GM12865 (cell line): ENCODE data around the gene IGSF8.

ENCODE experiments used
- DNase-seq: peaks from one replicate; pipeline ENCODE4 v3.0.0; 2010; ENCODE audit warnings: low read depth
- H3K4me3 ChIP-seq: 2 replicates; pipeline ENCODE4 v1.5.1; 2011; ENCODE audit warnings: mild to moderate bottlenecking, low read depth, low read length, control low read depth
- TF ChIP-seq, protein P1 (sequence below): IDR thresholded peaks from 2 replicates; pipeline ENCODE4 v1.5.1; 2011; ENCODE audit warnings: low read length, control low read depth, low read depth, inconsistent platforms; ENCODE audit not compliant: insufficient read depth; ENCODE audit errors: missing control alignments

Gene IGSF8

DNA sequence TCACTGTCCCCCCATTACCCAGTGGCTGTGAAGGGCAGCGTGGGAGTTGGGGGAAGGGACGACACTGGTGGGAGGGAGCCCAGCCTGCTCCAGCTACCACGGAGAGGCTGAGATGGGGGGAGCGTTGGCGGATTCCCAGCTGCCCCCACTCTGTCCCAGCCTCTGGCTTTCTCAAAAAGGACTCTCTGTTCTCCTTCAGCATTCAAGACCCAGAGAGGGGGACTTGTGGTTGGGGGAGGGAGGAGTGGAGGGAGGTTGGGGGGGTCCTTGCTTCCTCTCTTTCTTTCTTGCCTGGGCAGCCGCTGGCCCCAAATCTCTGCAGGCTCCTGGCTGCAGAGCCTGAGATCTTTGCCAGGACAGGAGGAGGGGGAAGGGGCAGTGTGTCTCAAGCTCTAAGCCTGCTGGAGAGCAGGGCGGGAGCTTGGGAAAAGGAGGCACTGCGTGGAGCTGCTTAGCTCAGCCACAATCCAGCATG is 19.3 kb upstream of the IGSF8 start:
- DNase-seq: no peak
- TF ChIP-seq, protein P1, sequence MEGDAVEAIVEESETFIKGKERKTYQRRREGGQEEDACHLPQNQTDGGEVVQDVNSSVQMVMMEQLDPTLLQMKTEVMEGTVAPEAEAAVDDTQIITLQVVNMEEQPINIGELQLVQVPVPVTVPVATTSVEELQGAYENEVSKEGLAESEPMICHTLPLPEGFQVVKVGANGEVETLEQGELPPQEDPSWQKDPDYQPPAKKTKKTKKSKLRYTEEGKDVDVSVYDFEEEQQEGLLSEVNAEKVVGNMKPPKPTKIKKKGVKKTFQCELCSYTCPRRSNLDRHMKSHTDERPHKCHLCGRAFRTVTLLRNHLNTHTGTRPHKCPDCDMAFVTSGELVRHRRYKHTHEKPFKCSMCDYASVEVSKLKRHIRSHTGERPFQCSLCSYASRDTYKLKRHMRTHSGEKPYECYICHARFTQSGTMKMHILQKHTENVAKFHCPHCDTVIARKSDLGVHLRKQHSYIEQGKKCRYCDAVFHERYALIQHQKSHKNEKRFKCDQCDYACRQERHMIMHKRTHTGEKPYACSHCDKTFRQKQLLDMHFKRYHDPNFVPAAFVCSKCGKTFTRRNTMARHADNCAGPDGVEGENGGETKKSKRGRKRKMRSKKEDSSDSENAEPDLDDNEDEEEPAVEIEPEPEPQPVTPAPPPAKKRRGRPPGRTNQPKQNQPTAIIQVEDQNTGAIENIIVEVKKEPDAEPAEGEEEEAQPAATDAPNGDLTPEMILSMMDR: no peak
- no peak overlapping the region for H3K4me3 ChIP-seq

GRCh38 chr1:160117300-160117699 is 18.9 kb upstream of the IGSF8 start:
- TF ChIP-seq, protein P1: no peak
- H3K4me3 ChIP-seq: no peak overlapping the region
- no peak for DNase-seq

DNA sequence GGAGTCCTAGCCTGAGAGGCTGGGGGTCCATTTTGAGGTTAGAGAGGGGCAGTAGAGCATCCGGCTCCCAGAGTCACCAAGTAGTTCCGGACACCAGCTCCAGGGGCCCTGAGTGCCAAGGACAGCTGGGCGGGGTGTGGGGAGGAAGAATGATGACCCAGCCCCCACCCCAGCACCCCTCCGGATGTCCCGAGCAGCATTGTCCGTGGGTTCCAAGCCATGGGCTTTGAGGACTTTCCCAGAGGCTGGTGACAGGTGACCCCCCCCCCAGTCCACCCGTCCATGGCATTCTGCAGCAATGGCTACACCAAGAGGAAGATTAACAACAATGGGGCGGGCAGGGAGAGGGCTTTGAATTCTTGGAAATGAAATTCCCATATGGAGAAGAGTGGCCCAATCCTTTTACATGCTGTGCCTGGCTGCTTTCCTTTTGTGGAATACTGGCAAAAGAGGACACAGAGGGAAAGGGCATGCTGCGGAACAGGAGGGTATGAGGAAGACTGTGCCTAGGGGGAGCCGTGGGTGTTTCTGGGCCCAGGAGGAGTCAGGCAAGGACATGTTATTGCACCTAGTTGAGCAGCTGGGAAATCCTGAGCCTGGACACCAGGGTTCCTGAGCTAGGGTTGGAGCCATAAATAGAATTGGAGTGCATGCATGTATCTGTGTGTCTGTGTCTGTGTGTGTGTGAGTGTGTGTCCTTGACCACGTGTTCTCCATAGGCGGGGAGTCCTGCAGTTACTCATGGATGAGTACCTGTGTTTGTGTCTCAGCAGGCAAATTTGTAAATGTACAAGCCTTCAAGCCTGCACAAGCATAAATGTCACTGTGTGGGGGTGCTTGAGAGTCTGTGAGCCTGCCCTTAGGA is 18.1 kb upstream of the IGSF8 start:
- H3K4me3 ChIP-seq: no peak overlapping the region
- no peak for DNase-seq
- TF ChIP-seq, protein P1: no peak

GRCh38 chr1:160115545-160116282 is 17.3 kb upstream of the IGSF8 start, which contains the start of gene ATP1A2:
ATP1A2 (plus strand) TSS chr1:160115759; CDS start chr1:160115862, 103 bp downstream.
- DNase-seq: no peak
- no peak within 1 kb of the TSS for H3K4me3 ChIP-seq
- TF ChIP-seq, protein P1: no peak

DNA sequence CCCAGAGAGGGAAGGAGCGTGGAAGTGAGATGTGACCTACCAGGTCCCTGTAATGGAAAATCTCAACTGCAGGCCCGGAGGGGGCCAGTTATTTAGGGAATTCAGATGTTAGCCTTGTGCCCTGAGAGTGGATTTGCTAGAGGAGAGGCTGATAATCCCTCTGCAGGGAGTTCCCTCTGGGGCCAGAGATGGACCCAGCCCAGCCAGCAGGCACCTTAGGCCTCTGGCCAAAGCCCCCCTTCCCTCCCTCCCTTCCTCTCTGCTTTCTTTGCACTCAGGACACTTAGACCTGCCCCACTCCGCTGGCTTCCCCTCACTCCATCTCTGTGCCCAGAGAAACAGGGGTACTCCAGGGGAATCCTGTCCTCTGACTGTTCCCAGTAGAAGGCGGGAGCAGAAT is 15.7 kb upstream of the IGSF8 start:
- TF ChIP-seq, protein P1: no peak
- no peak for DNase-seq
- H3K4me3 ChIP-seq: no peak overlapping the region

DNA sequence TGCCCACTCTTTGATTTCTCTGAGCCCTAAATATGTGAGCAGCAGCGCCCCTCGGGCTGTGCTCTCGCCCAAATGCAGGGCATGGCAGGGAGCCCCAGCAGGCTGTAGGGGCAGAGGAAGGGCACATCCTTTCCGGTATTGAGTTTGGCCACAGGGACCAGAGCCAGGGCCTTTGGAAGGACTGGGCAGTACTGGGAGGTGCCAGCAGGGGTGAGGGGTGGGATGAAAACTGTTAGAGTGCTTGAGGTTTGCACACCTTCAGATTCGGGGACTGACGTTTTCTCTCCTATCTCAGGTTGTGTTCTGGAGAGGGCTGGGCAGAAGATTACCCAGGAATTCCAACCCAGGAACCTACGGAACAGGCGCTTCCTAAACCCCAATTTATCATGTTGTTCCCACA is 15.0 kb upstream of the IGSF8 start:
- DNase-seq: no peak
- no peak overlapping the region for H3K4me3 ChIP-seq
- TF ChIP-seq, protein P1: no peak
